Body of pancreas (tissue), 4 donors: ENCODE measurements around the gene TSPAN4. TPM values are rescaled to one million over a fixed set of nuclear protein-coding genes. Genes with fewer than 3 reads are reported as not detected.
A peak's percentile ranks its signal among the peaks of the same experiment; 100 is the strongest.

Source experiments
- ATAC-seq: fragments of 150-250 bp; one replicate; pipeline ENCODE4 v1.9.1; 2016
- DNase-seq, 4 donors: peaks; one replicate each; pipeline ENCODE4 v3.0.0-alpha.2; 2019
- H3K27ac ChIP-seq, 4 donors: fragments of 200-600 bp; sonication (generic); 1 replicate in 3 of 4; 2 replicates in 1 of 4; pipeline versions ENCODE4 v1.5.1 to v1.6.1; 2016 to 2019; ENCODE audit warnings: mild to moderate bottlenecking in 1 of 4, mixed read lengths in 1 of 4, moderate library complexity in 1 of 4
- H3K27me3 ChIP-seq, 2 donors: fragments of 200-600 bp; sonication (generic); one replicate each; pipeline ENCODE4 v1.6.0; 2016; ENCODE audit warnings: mild to moderate bottlenecking in 1 of 2
- H3K36me3 ChIP-seq, 2 donors: fragments of 200-600 bp; sonication (generic); replicated peaks in 1 of 2; 2 replicates each; pipeline ENCODE4 v1.5.1; 2016; ENCODE audit warnings: low read depth in 2 of 2; ENCODE audit not compliant: insufficient read depth in 1 of 2
- H3K4me1 ChIP-seq: fragments of 200-600 bp; sonication (generic); one replicate; pipeline ENCODE4 v1.6.0; 2016
- H3K4me3 ChIP-seq, 2 donors: fragments of 200-600 bp; sonication (generic); 1 replicate in 1 of 2; 2 replicates in 1 of 2; pipeline ENCODE4 v1.5.1; 2016 to 2019
- H3K9me3 ChIP-seq, 3 donors: fragments of 200-600 bp; sonication (generic); 1 replicate in 2 of 3; 2 replicates in 1 of 3; pipeline ENCODE4 v1.5.1; 2016
- POLR2A ChIP-seq, 3 donors: fragments of 450-650 bp; IDR thresholded peaks; one replicate each; pipeline ENCODE4 v1.6.1; 2016; ENCODE audit warnings: antibody characterized with exemption in 3 of 3, mild to moderate bottlenecking in 2 of 3
- WGBS, 2 donors: methylation state at CpG; one replicate each; pipeline ENCODE4 v1.1.5; 2017; 5-methylcytosine and 5-hydroxymethylcytosine counted together
- intact Hi-C: fragments of 100-400 bp; cut with DNase I; formaldehyde crosslinking; loops from one replicate; pipeline ENCODE4 v1.15.1; 2023
- total RNA-seq, 2 donors: library from RNA; depleted of rRNA; stranded (reverse); fragments of >200 nt; gene quantifications; one replicate each; pipeline ENCODE4 v1.1.0, GENCODE V29; 2016
- TF ChIP-seq, protein P1 (sequence below), 7 experiments: fragments of 450-650 bp in 4 of 7; fragments of 200-600 bp in 3 of 7; sonication (generic) in 3 of 7; IDR thresholded peaks; one replicate each; pipeline ENCODE4 v1.5.1; 2016 to 2019; ENCODE audit warnings: antibody characterized with exemption in 7 of 7

TSPAN4 gene
- total RNA-seq, 2 donors from 2014 or later, result 44.9 to 87.7 TPM

- ATAC-seq, result peak; percentile 55
- no peaks in the 10 kb centered on the region for H3K9me3 ChIP-seq
- WGBS, 2 donors, result 1 to 23% methylated on average over 14 to 38 of the region's 38 CpGs
- peaks cover 59% of the 10 kb centered on the region for H3K4me1 ChIP-seq
- H3K36me3 ChIP-seq, result peaks cover 0 to 5% of the 10 kb centered on the region in 2 donors
- no peaks in the 10 kb centered on the region for H3K27me3 ChIP-seq
- H3K27ac ChIP-seq, result peak overlapping the region; percentile 93 to 98 (median 97)
- TF ChIP-seq POLR2A (IDR thresholded peaks at IDR 0.05), result peak; percentile 66 to 74 (median 66)
- TF ChIP-seq, protein P1, sequence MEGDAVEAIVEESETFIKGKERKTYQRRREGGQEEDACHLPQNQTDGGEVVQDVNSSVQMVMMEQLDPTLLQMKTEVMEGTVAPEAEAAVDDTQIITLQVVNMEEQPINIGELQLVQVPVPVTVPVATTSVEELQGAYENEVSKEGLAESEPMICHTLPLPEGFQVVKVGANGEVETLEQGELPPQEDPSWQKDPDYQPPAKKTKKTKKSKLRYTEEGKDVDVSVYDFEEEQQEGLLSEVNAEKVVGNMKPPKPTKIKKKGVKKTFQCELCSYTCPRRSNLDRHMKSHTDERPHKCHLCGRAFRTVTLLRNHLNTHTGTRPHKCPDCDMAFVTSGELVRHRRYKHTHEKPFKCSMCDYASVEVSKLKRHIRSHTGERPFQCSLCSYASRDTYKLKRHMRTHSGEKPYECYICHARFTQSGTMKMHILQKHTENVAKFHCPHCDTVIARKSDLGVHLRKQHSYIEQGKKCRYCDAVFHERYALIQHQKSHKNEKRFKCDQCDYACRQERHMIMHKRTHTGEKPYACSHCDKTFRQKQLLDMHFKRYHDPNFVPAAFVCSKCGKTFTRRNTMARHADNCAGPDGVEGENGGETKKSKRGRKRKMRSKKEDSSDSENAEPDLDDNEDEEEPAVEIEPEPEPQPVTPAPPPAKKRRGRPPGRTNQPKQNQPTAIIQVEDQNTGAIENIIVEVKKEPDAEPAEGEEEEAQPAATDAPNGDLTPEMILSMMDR (IDR thresholded peaks at IDR 0.05), result no peak
- peak; percentile 90 to 96 (median 94) for DNase-seq
- H3K4me3 ChIP-seq, result peak overlapping the region; percentile 53 to 61
- intact Hi-C loops, result no loop called here
These were observed 47.7 kb upstream of the TSPAN4 start for GRCh38 chr11:794766-795633.

DNA sequence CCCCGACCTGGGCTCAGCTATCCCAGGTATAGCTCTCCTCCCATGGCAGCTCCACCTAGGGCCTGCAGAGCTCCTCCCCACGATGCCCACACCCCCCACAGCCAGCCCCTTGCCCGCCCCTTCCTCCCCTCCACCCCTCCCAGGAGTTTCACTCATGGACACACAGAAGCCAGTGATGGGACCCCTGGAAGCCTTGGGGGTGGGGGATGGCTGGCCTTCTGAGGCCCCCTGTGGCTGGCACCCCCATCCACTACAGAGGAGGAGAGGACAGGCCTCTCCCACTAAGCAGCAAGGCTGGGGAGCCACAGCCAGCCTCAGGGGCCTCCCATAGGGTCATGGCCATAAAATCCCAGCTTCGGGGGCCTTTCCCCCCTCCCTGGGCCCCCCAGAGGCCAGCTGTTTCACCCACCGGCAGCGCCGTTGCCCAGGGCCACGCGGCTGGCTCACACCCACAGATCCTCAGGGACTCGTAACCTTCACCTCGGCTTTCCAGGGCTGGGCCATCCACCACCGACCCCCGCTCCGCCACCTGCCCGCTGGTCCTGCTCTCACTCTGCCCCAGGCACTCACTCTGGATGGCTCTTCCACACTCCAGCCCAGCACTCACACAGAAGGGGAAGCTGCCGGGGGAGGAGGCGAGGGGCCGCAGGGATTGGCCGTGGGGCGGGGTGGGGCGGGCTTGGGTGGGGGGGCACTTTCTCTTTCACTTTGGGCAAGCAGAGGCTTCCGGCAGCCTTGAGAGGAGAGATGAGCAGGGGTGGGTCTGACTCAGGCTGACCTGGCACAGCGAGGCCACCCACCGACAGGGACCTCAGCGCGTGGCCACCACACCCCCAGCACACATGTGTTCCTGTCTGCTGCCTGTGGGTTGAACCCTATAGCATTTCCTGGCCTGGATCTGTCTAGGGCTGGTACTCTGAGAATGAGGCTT, 46.8 kb upstream of the TSPAN4 start:
- H3K4me1 ChIP-seq, result peaks cover 59% of the 10 kb centered on the region
- peak overlapping the region; percentile 93 to 98 (median 97) for H3K27ac ChIP-seq
- H3K9me3 ChIP-seq, result no peaks in the 10 kb centered on the region
- peak; percentile 60 to 89 (median 76) for TF ChIP-seq POLR2A (IDR thresholded peaks at IDR 0.05)
- TF ChIP-seq, protein P1 (IDR thresholded peaks at IDR 0.05), result no peak
- DNase-seq (peak; percentile 77 to 87 (median 84)), ATAC-seq (peak; percentile 50)
- H3K27me3 ChIP-seq, result no peaks in the 10 kb centered on the region
- WGBS, 2 donors, result 1 to 30% methylated on average over 2 to 26 of the region's 26 CpGs
- intact Hi-C loops, result no loop called here
- peak overlapping the region; percentile 53 to 61 for H3K4me3 ChIP-seq
- peaks cover 0 to 5% of the 10 kb centered on the region in 2 donors for H3K36me3 ChIP-seq

- H3K27ac ChIP-seq, result peak overlapping the region; percentile 93 to 98 (median 97)
- H3K4me3 ChIP-seq, result peak overlapping the region in 1 of 2 donors; percentile 51
- peak in 2 of 4 donors; percentile 44 to 47 for DNase-seq
- intact Hi-C loops, result no loop called here
- peaks cover 0 to 4% of the 10 kb centered on the region in 2 donors for H3K36me3 ChIP-seq
- H3K27me3 ChIP-seq, result no peaks in the 10 kb centered on the region
- ATAC-seq, result no peak
- H3K9me3 ChIP-seq, result no peaks in the 10 kb centered on the region
- TF ChIP-seq, protein P1 (IDR thresholded peaks at IDR 0.05), result no peak
- no peak for TF ChIP-seq POLR2A (IDR thresholded peaks at IDR 0.05)
- peaks cover 59% of the 10 kb centered on the region for H3K4me1 ChIP-seq
- 5 to 12% methylated on average over 4 to 17 of the region's 18 CpGs for WGBS, 2 donors
These were observed 45.9 kb upstream of the TSPAN4 start for GRCh38 chr11:796565-797295.

- Histone ChIP-seq H3K9me3 (no peaks in the 10 kb centered on the region), H3K27ac (peak overlapping the region; percentile 93 to 98 (median 97)), H3K27me3 (no peaks in the 10 kb centered on the region), H3K36me3 (no peaks in the 10 kb centered on the region), H3K4me3 (peak overlapping the region; percentile 47 to 51), H3K4me1 (peaks cover 56% of the 10 kb centered on the region)
- ATAC-seq (peak; percentile 4), DNase-seq (peak; percentile 53 to 78 (median 72))
- WGBS, 2 donors, result 0 to 3% methylated on average over 7 to 57 of the region's 57 CpGs
- TF ChIP-seq POLR2A (IDR thresholded peaks at IDR 0.05), result no peak
- TF ChIP-seq, protein P1 (IDR thresholded peaks at IDR 0.05), result no peak
- intact Hi-C loops, result no loop called here
These were observed 45.2 kb upstream of the TSPAN4 start for GRCh38 chr11:797296-798092.
